ENCODE measurements around the gene SLC22A16.

Gene SLC22A16

DNA sequence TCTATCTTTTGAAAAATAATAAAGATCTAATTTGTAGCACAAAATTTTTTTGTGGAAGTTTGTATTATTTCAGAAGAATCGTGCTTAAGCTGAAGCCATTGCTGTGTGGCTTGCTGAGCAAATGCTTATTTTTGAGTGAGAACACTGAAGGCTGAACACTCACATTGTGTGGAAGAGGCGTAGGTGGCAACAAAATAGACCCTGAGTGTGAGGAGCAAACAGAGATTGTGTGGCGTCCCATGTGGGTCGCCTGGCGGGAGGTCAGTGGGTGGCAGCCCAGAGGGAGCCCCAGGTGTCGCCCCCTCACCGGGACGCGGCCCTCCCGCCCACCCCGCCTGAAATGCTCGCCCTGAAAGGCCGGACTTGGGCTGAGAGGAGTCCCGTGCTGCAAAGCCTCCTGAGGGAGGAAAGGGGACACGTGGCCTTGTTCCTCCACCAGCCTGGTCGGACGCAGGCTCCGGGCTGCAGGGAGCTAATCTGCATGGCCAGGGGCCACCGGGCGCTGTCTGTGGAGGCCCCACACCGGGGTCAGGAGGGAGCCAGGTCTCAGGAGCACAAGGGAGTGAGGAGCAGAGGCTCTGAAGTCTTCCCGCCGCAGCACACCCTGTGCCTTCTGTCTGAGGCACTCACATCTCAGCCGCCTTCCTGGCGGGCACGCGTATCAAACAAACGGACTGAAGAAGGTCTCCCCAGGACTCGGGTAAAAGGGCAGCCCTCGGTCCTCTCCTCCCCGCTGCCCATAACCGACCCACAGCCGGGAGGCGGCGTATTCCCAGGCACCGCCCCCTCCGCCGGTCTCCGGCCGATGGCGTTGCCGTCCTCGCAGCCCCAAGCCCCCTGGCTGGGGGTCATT is 77.0 kb downstream of the SLC22A16 start:
- DNase-seq = no peak

DNA sequence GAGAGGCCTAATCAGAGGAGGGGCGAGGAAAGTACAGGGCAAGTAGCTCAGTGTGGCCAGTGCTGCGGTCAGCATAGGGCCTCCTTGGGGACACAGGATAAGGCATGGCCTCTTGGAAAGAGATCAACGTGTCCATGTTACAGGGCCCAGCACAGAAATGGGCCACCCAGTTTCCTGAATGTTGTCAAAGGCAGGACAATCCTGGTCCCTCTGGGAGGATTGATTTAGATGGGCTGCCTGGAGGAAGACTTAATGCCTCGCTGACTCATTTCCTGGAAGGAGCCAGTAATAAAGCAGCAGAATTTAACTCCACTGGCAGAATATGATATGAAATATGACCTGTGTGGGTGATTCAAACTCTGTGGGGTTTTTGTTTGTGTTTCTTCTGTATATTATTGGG is 77.6 kb downstream of the SLC22A16 start:
- no peak for DNase-seq

DNA sequence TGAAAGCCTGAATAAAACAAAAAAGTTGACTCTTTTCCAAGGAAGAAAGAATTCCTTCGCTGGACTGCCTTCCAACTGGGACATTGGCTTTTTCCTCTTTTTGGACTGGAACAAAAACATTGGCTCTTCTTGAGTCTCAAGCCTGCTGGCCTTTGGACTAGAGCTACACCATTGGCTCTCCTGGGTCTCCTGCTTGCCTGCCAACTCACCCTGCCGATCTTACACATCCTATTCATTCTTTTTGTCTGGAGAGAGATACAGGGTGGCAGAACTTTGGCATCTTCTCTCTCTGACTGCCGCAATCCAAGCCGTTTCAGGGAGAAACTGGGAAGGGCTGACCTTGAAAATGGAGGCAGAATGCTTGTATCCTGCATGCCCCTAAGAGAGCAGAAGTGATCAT is 81.2 kb downstream of the SLC22A16 start:
- no peak for DNase-seq

DNA sequence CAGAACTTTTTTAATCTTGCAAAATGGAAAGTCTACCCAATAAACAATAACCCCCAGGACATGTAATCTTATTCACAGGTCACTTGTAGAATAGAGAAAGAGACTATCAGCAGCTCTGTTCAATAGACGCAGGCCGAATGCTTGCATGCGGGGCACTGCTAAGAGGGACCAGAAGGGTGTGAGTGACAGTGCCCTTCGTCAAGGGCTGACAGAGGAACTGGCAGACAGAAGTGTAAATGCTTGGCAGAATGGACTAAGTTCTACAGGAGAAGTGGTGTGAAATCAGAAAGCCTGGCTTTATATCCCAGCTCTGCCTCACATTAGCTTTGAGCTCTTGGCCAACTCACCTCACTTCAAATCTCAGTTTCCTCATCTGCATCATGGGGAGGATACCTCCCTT is 82.0 kb downstream of the SLC22A16 start:
- no peak for DNase-seq

DNA sequence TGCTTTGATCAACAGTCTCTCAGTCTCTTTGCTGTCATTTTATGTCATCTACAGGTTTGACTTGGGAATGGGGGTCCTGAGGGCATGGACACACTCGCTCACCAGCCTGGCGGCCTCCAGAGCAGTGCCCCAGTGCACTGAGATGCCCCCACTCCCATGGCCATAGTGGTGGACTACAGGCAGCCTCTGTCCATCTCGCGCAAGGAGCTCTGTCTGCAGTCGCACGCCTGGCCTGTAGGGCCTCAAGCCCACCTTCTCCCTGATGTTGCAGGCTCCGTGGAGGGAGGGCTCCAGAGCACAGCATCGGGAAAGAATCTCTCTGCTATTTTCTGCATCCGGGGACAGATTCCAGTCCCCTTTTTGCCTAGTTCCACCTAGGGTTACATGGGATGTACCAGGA is 83.7 kb downstream of the SLC22A16 start:
- DNase-seq = no peak

DNA sequence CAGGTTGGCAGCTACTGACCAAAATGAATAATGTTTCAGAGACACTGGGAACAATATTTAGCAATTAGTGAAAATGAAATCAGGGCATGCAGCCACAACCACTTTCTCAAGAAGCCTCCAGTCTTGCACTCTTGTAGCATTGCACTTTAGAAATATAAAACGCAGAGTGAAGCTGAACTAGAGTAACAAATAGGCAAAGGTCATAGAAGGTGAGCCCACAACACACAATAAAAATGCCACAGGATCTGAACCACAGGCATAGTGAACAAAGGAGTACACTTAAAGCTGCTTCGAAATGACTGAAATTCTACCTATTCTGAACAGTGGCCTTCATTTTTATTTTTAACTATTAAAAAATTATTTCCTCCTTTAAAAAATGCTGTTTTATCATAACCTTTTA is 86.0 kb downstream of the SLC22A16 start:
- no peak for DNase-seq

DNA sequence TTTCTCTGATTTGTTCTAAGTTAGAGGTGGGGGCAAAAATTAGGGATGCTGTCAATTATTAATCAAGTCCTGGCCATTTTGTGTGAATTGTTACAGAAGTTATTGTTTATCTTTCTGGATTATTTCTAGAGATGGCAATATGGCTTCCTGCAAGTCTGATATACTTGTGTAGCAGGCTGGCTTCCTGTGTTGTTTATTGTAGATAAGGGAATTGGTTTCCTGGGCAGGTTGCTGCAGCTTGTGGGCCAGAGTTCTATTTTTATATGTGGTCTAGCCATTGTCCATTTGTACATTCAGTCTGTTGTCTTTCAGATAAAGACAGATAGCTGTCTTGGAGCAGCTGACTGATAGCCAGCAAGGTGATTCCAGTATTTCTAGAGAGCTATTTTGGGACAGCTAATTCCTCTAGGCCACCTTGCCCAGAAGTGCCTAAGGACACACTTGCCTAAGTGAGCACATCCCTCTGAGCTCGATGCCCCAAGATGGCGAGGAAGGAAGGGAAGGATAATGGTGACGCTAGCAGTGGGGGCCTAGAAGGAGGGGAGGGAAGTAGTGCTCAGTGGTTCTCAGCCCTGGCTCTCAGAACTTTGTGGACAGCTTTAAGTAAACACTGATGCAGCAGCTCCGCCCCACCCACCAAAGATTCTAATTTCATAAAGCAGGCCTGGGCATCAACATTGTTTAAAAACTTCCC is 86.6 kb downstream of the SLC22A16 start:
- DNase-seq = no peak

DNA sequence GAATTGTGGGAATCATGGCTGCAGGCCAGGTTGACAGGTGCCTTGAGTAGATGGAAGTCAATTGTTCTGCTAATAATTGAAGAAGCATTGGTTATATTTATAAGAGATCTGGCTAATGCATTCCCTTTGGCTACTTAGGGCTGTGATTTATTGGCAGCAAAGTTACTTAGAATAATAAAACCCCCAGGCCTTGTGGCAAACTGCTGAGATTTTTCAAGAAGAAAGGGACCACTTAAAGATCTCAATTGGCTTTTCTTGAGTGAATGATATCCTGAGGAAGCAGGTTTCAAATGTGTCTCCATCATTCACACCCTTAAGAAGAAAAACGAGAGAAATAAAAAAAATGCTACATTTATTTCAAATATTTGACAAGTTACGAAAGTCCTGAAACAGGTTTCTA is 88.4 kb downstream of the SLC22A16 start:
- no peak for DNase-seq

DNA sequence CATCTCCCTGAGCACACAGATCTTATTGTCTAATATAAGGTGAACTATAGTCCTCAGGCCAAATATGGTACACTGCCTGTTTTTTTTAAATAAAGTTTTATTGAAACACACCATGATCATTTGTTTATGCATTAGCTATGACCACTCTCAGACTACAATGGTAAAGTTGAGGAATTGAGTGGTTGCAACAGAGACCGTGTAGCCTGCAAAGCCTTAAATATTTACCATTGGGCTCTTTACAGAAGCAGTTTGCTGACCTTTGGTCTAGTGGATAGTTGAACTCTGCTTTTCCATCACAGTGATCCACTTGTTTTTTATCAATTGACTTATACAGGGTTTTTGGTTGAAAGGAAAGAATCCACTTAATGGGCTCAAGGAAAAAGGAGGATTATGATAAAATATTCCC is 91.0 kb downstream of the SLC22A16 start:
- no peak for DNase-seq

DNA sequence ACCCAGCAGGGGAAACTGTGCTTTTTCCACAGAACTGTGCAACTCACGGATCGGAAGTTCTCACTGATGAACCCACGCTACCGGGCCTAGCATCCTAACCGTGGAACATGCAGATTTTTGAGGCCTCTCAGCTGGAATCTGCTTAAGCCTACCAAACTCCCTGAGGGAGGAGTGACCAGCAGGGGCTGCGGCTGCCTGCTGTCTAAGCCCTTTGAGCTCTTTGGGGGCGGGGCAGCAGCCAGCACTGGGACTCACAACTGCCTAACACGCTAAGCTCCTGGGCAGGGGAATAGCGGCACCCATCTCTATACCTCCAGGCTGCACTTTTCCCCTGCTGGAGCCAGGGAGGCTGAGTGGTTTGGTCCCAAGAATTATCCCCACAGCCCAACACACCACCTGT is 97.9 kb downstream of the SLC22A16 start:
- DNase-seq = no peak

Measured in stimulated activated CD4-positive, alpha-beta T cell treated with anti-CD3 and anti-CD28 coated beads, Interleukin-2, amount 100 ng/mL, for 24 hours (primary cell).